ENCODE measurements around the gene WRAP53.

DNA sequence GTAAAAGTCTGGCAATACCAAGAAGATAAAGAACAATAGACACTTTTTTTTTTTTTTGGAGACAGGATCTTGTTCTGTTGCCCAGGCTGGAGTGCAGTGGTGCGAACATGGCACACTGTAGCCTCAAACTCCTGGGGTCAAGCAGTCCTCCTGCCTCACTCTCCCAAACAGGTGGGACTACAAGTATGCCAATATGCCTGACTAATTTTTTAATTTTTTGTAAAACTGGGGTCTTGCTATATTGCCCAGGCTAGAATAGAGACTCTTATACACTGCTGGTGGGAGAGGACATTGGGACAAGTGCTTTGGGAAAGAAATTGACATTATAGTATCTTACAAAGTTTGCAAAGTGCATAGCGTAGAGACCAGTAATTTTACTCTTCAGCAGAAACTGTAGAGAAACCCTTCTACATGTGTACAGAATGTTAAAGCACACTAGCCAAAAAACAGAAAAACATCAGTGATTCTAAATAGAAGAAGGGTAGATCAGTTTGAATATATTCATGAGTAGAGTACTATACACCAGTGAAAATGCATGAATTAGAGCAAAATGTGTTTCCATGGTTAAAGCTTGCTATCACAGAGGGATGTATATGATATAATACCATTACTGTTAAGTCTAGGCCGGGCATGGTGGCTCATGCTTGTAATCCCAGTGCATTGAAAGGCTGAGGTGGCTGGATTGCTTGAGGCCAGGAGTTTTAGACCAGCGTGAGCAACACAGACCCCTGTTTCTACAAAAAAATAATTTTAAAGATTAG lies 9.7 kb downstream of the WRAP53 start:
- TF ChIP-seq, protein P1, sequence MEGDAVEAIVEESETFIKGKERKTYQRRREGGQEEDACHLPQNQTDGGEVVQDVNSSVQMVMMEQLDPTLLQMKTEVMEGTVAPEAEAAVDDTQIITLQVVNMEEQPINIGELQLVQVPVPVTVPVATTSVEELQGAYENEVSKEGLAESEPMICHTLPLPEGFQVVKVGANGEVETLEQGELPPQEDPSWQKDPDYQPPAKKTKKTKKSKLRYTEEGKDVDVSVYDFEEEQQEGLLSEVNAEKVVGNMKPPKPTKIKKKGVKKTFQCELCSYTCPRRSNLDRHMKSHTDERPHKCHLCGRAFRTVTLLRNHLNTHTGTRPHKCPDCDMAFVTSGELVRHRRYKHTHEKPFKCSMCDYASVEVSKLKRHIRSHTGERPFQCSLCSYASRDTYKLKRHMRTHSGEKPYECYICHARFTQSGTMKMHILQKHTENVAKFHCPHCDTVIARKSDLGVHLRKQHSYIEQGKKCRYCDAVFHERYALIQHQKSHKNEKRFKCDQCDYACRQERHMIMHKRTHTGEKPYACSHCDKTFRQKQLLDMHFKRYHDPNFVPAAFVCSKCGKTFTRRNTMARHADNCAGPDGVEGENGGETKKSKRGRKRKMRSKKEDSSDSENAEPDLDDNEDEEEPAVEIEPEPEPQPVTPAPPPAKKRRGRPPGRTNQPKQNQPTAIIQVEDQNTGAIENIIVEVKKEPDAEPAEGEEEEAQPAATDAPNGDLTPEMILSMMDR (IDR thresholded peaks at IDR 0.05 in 8 of 11, conservative IDR thresholded peaks at IDR 0.05 in 3 of 11), result no peak
- TF ChIP-seq POLR2AphosphoS5 (IDR thresholded peaks at IDR 0.05) (no peak), POLR2A (IDR thresholded peaks at IDR 0.05) (no peak)
